Endothelial cell of umbilical vein (primary cell): ENCODE data around the gene MDFI. TPM values are rescaled to one million over a fixed set of nuclear protein-coding genes. Genes with fewer than 3 reads are reported as not detected.

ENCODE experiments used
- BruUV-seq: library from RNA; stranded (reverse); fragments of 400-500 nt; replicated peaks from 2 replicates; lab custom pipeline; 2021; lab: Mats Ljungman, UMichigan
- CTCF ChIA-PET: fragments of 300-600, 350-600 bp; sonication (Branson Sonifier 250); formaldehyde crosslinking; loops from one replicate; lab custom pipeline; 2021; ENCODE audit warnings: antibody characterized with exemption, inconsistent platforms; lab: Charles Lee
- POLR2A ChIA-PET: fragments of 300-600, 350-600 bp; sonication (Branson Sonifier 250); formaldehyde crosslinking; loops from one replicate; lab custom pipeline; 2021; ENCODE audit warnings: antibody characterized with exemption, inconsistent platforms; lab: Charles Lee
- DNase-seq: peaks from one replicate; pipeline ENCODE4 v3.0.0-alpha.2; 2011; ENCODE audit warnings: low read depth, low spot score
- FAIRE-seq: peaks from 2 replicates; lab custom pipeline; 2011; peaks lifted over from hg19 to GRCh38; lab: Jason Lieb, UNC
- H2AFZ ChIP-seq: 2 replicates; pipeline ENCODE4 v1.6.0; 2012; ENCODE audit warnings: low read depth, low read length, control low read depth, inconsistent platforms
- H3K27ac ChIP-seq: 2 replicates; pipeline ENCODE4 v1.5.1; 2011; ENCODE audit warnings: low read depth, mild to moderate bottlenecking, control low read depth, low read length, moderate library complexity; ENCODE audit not compliant: insufficient read depth
- H3K27me3 ChIP-seq, 2 experiments: 2 replicates each; pipeline versions ENCODE4 v1.6.0 to v1.6.1; 2011; ENCODE audit warnings: low read length in 2 of 2, mixed read lengths in 1 of 2; ENCODE audit not compliant: control insufficient read depth in 2 of 2, insufficient read depth in 2 of 2
- H3K36me3 ChIP-seq, 2 experiments: 2 replicates in 1 of 2; 3 replicates in 1 of 2; pipeline ENCODE4 v1.5.1; 2011; ENCODE audit warnings: low read length in 2 of 2, mild to moderate bottlenecking in 1 of 2, moderate library complexity in 1 of 2; ENCODE audit not compliant: control insufficient read depth in 2 of 2, insufficient read depth in 2 of 2; ENCODE audit errors: extremely low read depth in 1 of 2
- H3K4me1 ChIP-seq: 3 replicates; pipeline ENCODE4 v1.5.1; 2011; ENCODE audit warnings: mild to moderate bottlenecking, low read length; ENCODE audit not compliant: control insufficient read depth, insufficient read depth; ENCODE audit errors: extremely low read depth
- H3K4me2 ChIP-seq: 2 replicates; pipeline ENCODE4 v1.6.1; 2011; ENCODE audit warnings: low read length, control low read depth, mixed read lengths; ENCODE audit not compliant: insufficient read depth
- H3K4me3 ChIP-seq, 3 experiments: fragments of 200-600 bp in 1 of 3; sonication (generic), shearing (Covaris generic) in 1 of 3; replicated peaks in 1 of 3; 2 replicates each; pipeline ENCODE4 v1.5.1; 2011 to 2016; ENCODE audit warnings: control low read depth in 3 of 3, low read length in 3 of 3, mild to moderate bottlenecking in 2 of 3, inconsistent platforms in 1 of 3, low read depth in 1 of 3, moderate library complexity in 1 of 3; ENCODE audit not compliant: insufficient read depth in 1 of 3
- H3K79me2 ChIP-seq: 2 replicates; pipeline ENCODE4 v1.6.0; 2012; ENCODE audit warnings: low read length, inconsistent platforms; ENCODE audit not compliant: control insufficient read depth, insufficient read depth
- H3K9ac ChIP-seq: replicated peaks from 2 replicates; pipeline ENCODE3; 2011; ENCODE audit warnings: low read length, control low read depth; ENCODE audit not compliant: insufficient read depth; ENCODE audit errors: extremely low read depth
- H3K9me1 ChIP-seq: replicated peaks from 3 replicates; pipeline ENCODE4 v1.6.0; 2011; ENCODE audit warnings: mild to moderate bottlenecking, low read length; ENCODE audit not compliant: control insufficient read depth, insufficient read depth; ENCODE audit errors: extremely low read depth
- H3K9me3 ChIP-seq: replicated peaks from 2 replicates; pipeline ENCODE4 v1.5.1; 2012; ENCODE audit warnings: low read length, inconsistent platforms; ENCODE audit not compliant: control insufficient read depth, insufficient read depth
- H4K20me1 ChIP-seq: replicated peaks from 2 replicates; pipeline ENCODE3; 2011; ENCODE audit warnings: mild to moderate bottlenecking, low read length; ENCODE audit not compliant: control insufficient read depth, insufficient read depth; ENCODE audit errors: extremely low read depth
- CTCF ChIP-seq, 2 donors: IDR thresholded peaks; 1 replicate in 1 of 2; 2 replicates in 1 of 2; pipeline ENCODE4 v1.5.1; 2011; ENCODE audit warnings: low read length in 2 of 2, mild to moderate bottlenecking in 2 of 2, moderate library complexity in 2 of 2, control low read depth in 1 of 2, inconsistent platforms in 1 of 2, low read depth in 1 of 2; ENCODE audit not compliant: insufficient read depth in 1 of 2; ENCODE audit errors: extremely low read depth in 1 of 2
- EZH2 ChIP-seq: IDR thresholded peaks from 2 replicates; pipeline ENCODE4 v1.6.1; 2012; ENCODE audit warnings: borderline replicate concordance, low read depth, mild to moderate bottlenecking, moderate library complexity, low read length, inconsistent platforms; ENCODE audit not compliant: severe bottlenecking
- FOS ChIP-seq: IDR thresholded peaks from 2 replicates; pipeline ENCODE4 v1.6.1; 2011; ENCODE audit warnings: mild to moderate bottlenecking, low read length, moderate library complexity, borderline replicate concordance; ENCODE audit not compliant: insufficient read depth
- GATA2 ChIP-seq: IDR thresholded peaks from 2 replicates; pipeline ENCODE4 v1.7.0; 2011; ENCODE audit warnings: low read depth, mild to moderate bottlenecking, moderate library complexity, mixed read lengths, low read length; ENCODE audit not compliant: insufficient read length, insufficient read depth
- JUN ChIP-seq: IDR thresholded peaks from 2 replicates; pipeline ENCODE4 v1.6.1; 2011; ENCODE audit warnings: borderline replicate concordance, low read depth; ENCODE audit not compliant: insufficient read length, insufficient read depth
- MAX ChIP-seq: IDR thresholded peaks from 2 replicates; pipeline ENCODE4 v1.6.1; 2011; ENCODE audit not compliant: insufficient read depth, insufficient read length
- MYC ChIP-seq: IDR thresholded peaks from one replicate; pipeline ENCODE4 v1.6.1; 2011; ENCODE audit warnings: mild to moderate bottlenecking, low read depth, low read length
- POLR2A ChIP-seq: IDR thresholded peaks from 2 replicates; pipeline ENCODE4 v1.6.1; 2012; ENCODE audit warnings: low read depth, mild to moderate bottlenecking, control low read depth, low read length
- POLR2AphosphoS5 ChIP-seq: IDR thresholded peaks from 2 replicates; pipeline ENCODE4 v1.6.1; 2012; ENCODE audit warnings: low read depth, mild to moderate bottlenecking, control low read depth, low read length, moderate library complexity; ENCODE audit not compliant: insufficient read depth
- dilution Hi-C: fragments of 300-500 bp; cut with MboI; formaldehyde crosslinking; loops from one replicate; pipeline ENCODE4 v1.15.0; 2019; ENCODE audit warnings: low sequenced_read_pairs; ENCODE audit not compliant: extremely low pct_ligation_motif_present
- intact Hi-C: fragments of 100-400 bp; cut with micrococcal nuclease; formaldehyde crosslinking; loops from one replicate; pipeline ENCODE4 v1.10.0; 2022
- polyA plus RNA-seq, 4 experiments: library from polyadenylated mRNA; depleted of rRNA in 3 of 4; stranded (reverse) in 3 of 4; unstranded in 1 of 4; fragments of >200 nt; gene quantifications; 2 replicates each; pipeline versions ENCODE4 v1.2.1 to v1.2.3, GENCODE V29; 2011 to 2012; ENCODE audit warnings: missing spikeins in 1 of 4
- total RNA-seq: library from RNA; stranded (reverse); gene quantifications from 2 replicates; pipeline ENCODE4 v1.2.3, GENCODE V29; 2021

MDFI gene
- total and polyA plus RNA-seq, 2 donors (not counting 3 experiments of a cell fraction or from before 2014, with no cell fraction given) = 32.4 to 74.1 TPM

- DNase-seq = no peak
- Histone ChIP-seq H3K9me3 (no peaks in the 10 kb centered on the region), H2AFZ (no peak overlapping the region), H3K27ac (no peak overlapping the region), H3K4me1 (no peaks in the 10 kb centered on the region), H3K79me2 (no peaks in the 10 kb centered on the region), H3K9me1 (no peaks in the 10 kb centered on the region), H3K4me2 (no peak overlapping the region), H3K27me3 (no peaks in the 10 kb centered on the region), H3K36me3 (peaks cover 0 to 20% of the 10 kb centered on the region in 2 experiments), H3K4me3 (no peak overlapping the region), H4K20me1 (no peaks in the 10 kb centered on the region), H3K9ac (no peak overlapping the region)
- CTCF ChIA-PET = interaction anchor here (1.1 to 1.6 kb wide), 9 partner anchors 13 to 221 kb away, joined by 3 to 8 read pairs (median 5); no protein-coding TSS in a partner anchor
- no peak for TF ChIP-seq POLR2AphosphoS5
- TF ChIP-seq FOS = no peak
- no peak for TF ChIP-seq EZH2
- no peak for TF ChIP-seq MYC
- TF ChIP-seq POLR2A = no peak
- TF ChIP-seq MAX = no peak
- TF ChIP-seq JUN = no peak
- no peak for TF ChIP-seq GATA2
- no peak for TF ChIP-seq CTCF (IDR thresholded peaks at IDR 0.05; ENCODE audit: extremely low read depth in 1 of 2, insufficient read depth in 1 of 2, low read depth in 1 of 2, low read length in 2 of 2)
- dilution Hi-C loops = no loop called here
- no peak for FAIRE-seq
- POLR2A ChIA-PET = no interaction called here
- BruUV-seq = no TSS peak
- intact Hi-C loops = no loop called here
Observed at GRCh38 chr6:41589223-41589622, 49.0 kb upstream of the MDFI start.
